ENCODE data around the gene FOXB1. TPM values are rescaled to one million over a fixed set of nuclear protein-coding genes. Genes with fewer than 3 reads are reported as not detected.

The FOXB1 gene
- total and polyA plus RNA-seq, 8 donors, result not detected

DNA sequence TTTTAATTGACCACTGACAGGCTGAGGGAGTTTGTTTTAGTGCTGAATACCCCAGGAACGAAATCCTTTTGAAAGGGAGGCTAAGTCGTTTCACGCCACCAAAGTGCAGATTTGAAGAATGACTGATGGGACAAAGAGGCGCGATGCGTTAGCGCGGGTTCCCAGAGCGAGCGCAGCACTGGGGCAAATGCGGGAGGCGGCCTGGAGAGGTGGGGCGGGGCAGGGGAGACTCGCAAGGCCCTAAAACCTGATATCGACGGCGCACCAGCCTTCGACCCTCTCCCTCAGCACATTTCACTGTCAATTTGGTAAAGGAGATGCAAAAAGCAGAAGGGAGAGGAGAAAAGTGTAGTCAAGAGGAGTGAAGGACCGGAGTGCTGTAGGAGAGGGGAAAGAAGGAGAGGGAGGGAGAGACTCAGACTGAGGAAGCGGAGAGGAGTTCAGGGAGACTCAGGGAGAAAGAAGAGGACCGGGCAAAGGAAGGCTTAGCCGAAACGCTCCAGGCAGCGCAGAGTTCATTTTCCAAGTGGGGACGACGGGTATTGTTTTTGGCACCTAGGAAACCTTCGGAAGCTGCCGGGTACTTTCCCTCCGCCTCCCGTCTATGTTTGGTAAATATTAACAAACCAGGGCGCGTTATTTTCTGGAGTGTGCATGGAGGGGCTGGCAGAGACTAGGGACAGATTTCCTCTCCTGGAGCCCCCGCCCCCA, 3.8 kb upstream of the FOXB1 start:
- peaks cover 0 to 29% (median 5%) of the 10 kb centered on the region in 4 donors for H3K9me3 ChIP-seq
- no peak overlapping the region for H3K27ac ChIP-seq
- TF ChIP-seq POLR2AphosphoS5 (IDR thresholded peaks at IDR 0.05) (no peak), EP300 (IDR thresholded peaks at IDR 0.05) (no peak), POLR2A (IDR thresholded peaks at IDR 0.05) (no peak)
- TF ChIP-seq, protein P1, sequence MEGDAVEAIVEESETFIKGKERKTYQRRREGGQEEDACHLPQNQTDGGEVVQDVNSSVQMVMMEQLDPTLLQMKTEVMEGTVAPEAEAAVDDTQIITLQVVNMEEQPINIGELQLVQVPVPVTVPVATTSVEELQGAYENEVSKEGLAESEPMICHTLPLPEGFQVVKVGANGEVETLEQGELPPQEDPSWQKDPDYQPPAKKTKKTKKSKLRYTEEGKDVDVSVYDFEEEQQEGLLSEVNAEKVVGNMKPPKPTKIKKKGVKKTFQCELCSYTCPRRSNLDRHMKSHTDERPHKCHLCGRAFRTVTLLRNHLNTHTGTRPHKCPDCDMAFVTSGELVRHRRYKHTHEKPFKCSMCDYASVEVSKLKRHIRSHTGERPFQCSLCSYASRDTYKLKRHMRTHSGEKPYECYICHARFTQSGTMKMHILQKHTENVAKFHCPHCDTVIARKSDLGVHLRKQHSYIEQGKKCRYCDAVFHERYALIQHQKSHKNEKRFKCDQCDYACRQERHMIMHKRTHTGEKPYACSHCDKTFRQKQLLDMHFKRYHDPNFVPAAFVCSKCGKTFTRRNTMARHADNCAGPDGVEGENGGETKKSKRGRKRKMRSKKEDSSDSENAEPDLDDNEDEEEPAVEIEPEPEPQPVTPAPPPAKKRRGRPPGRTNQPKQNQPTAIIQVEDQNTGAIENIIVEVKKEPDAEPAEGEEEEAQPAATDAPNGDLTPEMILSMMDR (IDR thresholded peaks at IDR 0.05), result no peak
- H3K4me3 ChIP-seq, result no peak overlapping the region
- peaks cover 25 to 50% (median 34%) of the 10 kb centered on the region in 4 donors for H3K4me1 ChIP-seq
- WGBS, 5 donors, result 5 to 8% (median 7%) methylated on average over 33 of the region's 33 CpGs
- intact Hi-C loops (cut with DNase I; ENCODE audit: low total_unique reads), result no loop called here
- DNase-seq, result peak in 1 of 2 donors; percentile 22
- peaks cover 44 to 100% (median 100%) of the 10 kb centered on the region in 3 donors for H3K27me3 ChIP-seq
- H3K36me3 ChIP-seq, result no peaks in the 10 kb centered on the region

DNA sequence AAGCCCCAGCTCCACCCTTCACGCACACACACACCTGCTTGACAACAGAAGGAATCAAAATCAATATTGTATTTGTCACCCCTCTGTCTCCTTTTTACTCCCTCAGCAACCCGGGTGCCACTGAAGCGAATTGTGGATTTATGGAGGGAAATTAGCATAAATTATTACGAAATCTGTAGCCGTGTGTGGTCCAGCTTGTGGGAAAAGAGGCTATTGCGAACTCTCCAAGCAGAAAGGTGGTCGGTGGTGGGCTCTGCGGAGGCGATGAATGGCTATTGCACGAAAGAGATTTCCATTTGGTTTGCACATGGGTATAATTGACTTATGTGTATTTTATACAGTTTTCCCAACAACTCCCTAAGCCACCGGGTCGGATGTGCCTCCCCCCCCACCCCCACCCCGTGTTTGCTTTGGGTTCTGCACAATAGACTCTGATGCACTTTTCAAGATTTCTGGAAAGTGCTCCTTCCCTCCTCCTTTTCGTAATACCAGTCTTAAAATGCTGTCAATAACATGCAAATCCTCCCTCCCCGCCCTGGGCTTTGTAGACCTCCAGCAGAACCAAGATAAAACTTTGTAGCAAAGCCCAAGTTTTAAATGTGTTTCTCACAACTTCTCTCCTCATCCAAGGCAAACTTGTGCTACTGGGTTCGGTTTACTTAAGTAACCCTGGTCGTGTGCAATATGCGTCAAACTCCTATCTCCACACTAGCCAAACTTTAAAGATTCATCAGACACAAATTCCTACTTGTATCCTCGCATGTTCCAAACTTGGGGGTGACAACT, 3.1 kb upstream of the FOXB1 start:
- peaks cover 33 to 57% (median 41%) of the 10 kb centered on the region in 4 donors for H3K4me1 ChIP-seq
- H3K4me3 ChIP-seq, result no peak overlapping the region
- TF ChIP-seq POLR2A (IDR thresholded peaks at IDR 0.05) (no peak), POLR2AphosphoS5 (IDR thresholded peaks at IDR 0.05) (no peak)
- TF ChIP-seq, protein P1 (IDR thresholded peaks at IDR 0.05), result no peak
- DNase-seq, result no peak
- no peak overlapping the region for H3K27ac ChIP-seq
- intact Hi-C loops (cut with DNase I; ENCODE audit: low total_unique reads), result no loop called here
- H3K9me3 ChIP-seq, result peaks cover 0 to 28% (median 5%) of the 10 kb centered on the region in 4 donors
- H3K27me3 ChIP-seq, result peaks cover 51 to 100% (median 100%) of the 10 kb centered on the region in 3 donors
- H3K36me3 ChIP-seq, result no peaks in the 10 kb centered on the region
- WGBS, 5 donors, result 8 to 12% (median 9%) methylated on average over 19 of the region's 19 CpGs

DNA sequence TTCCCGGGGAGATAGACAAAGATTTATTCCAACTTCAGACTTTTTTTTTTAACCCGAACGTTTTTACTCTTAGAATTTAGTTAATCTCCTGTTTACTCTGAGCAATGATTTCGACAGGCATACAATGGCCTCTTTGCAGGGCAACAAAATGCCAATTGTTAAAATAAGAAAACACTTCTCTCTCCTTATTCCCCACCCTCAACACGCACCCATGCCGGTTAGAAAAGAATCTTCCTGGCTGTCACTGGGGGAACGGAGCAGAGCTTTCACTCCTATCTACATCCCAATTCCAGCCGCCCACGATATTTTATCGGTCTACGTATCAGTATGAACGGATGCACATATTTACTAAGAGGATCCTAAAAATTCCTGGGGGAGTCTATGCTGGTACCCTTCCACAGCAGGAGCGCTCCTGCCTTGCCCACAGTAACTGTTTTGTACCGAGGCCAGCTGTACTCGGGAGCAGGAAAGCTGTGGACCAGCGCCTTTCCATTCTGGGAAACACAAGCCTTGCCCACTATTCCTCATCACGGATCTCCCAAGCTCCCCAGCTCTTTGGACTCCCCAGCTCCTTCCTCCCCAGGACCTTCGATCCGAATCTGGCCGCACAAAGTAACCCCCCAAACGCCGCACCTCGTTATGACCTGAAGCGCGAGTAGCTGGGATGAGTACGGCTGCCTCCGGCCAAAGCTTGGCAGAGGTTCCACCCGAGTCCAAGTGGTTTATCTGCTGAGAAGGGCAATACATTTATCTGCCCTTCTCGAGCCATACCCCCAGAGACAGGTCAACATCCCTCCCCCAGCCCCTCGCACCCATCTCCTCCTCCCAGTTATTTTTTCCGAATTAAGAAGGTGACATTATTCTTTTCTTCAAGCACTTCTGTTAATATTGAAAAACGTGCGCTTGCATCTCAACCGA, 2.2 kb upstream of the FOXB1 start:
- no peak for DNase-seq
- no peak overlapping the region for H3K4me3 ChIP-seq
- no peak overlapping the region for H3K27ac ChIP-seq
- intact Hi-C loops (cut with DNase I; ENCODE audit: low total_unique reads), result no loop called here
- H3K4me1 ChIP-seq, result peaks cover 30 to 59% (median 45%) of the 10 kb centered on the region in 4 donors
- H3K27me3 ChIP-seq, result peaks cover 55 to 100% (median 98%) of the 10 kb centered on the region in 3 donors
- WGBS, 5 donors, result 5 to 12% (median 9%) methylated on average over 34 of the region's 34 CpGs
- H3K9me3 ChIP-seq, result peaks cover 0 to 28% (median 4%) of the 10 kb centered on the region in 4 donors
- TF ChIP-seq POLR2AphosphoS5 (IDR thresholded peaks at IDR 0.05) (no peak), POLR2A (IDR thresholded peaks at IDR 0.05) (no peak), EP300 (IDR thresholded peaks at IDR 0.05) (no peak)
- TF ChIP-seq, protein P1 (IDR thresholded peaks at IDR 0.05), result no peak
- no peaks in the 10 kb centered on the region for H3K36me3 ChIP-seq

Data from stomach (tissue), 9 donors.